ENCODE measurements around the gene DAGLA. TPM values are rescaled to one million over a fixed set of nuclear protein-coding genes. Genes with fewer than 3 reads are reported as not detected.
"Not testable (repeated sequence)": the region's sequence is repeated elsewhere in the genome, so short reads cannot be mapped to it uniquely, and the experiment has no call there.

The DAGLA gene, protein sequence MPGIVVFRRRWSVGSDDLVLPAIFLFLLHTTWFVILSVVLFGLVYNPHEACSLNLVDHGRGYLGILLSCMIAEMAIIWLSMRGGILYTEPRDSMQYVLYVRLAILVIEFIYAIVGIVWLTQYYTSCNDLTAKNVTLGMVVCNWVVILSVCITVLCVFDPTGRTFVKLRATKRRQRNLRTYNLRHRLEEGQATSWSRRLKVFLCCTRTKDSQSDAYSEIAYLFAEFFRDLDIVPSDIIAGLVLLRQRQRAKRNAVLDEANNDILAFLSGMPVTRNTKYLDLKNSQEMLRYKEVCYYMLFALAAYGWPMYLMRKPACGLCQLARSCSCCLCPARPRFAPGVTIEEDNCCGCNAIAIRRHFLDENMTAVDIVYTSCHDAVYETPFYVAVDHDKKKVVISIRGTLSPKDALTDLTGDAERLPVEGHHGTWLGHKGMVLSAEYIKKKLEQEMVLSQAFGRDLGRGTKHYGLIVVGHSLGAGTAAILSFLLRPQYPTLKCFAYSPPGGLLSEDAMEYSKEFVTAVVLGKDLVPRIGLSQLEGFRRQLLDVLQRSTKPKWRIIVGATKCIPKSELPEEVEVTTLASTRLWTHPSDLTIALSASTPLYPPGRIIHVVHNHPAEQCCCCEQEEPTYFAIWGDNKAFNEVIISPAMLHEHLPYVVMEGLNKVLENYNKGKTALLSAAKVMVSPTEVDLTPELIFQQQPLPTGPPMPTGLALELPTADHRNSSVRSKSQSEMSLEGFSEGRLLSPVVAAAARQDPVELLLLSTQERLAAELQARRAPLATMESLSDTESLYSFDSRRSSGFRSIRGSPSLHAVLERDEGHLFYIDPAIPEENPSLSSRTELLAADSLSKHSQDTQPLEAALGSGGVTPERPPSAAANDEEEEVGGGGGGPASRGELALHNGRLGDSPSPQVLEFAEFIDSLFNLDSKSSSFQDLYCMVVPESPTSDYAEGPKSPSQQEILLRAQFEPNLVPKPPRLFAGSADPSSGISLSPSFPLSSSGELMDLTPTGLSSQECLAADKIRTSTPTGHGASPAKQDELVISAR
- total RNA-seq, result 0.17 and 0.25 TPM in 2 replicates

DNA sequence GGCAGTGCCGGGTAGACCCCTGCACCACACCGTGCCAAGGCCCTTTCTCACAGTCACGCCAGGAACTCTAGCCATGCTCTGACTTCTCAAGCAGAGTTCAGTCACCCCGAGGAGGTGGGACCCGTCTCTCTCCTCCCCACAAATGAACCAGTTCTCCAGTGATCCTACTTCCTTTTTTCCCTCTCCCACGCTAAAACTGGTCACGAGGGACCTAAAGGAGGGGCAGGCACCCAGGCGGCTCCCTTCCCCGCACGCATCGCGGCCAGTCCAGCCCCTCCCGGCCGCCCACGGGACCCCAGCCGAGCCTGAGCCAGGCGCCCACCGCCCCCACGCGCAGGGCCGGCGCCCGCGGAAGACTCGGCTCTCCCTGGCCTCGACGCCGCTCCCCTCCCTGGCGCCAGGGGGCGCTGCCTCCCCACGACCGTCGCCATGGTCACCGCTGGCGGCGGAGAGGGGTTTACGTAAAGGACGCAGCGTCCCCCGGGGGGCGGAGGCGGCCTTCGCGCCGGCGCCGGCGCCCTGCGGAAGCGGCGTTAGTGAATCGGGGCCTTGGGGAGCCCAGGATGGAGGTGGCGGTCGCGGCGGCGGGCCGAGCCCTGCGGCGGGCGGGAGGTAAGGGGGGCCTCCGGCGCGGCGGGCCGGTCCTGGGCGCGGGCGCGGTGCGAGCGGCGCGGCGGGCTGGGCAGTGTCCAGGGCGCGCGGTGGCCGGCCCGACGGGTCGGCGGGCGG is at the start of gene DAGLA:
Gene DAGLA, plus strand, starts transcription at position 499 of the 729 bp plus-strand sequence. CDS start 39,765 bp downstream, outside the sequence.
- intact Hi-C loops (cut with micrococcal nuclease), result loop anchor here (1.0 kb wide), 2 partner anchors 16 to 53 kb away; no protein-coding TSS in a partner anchor

DNA sequence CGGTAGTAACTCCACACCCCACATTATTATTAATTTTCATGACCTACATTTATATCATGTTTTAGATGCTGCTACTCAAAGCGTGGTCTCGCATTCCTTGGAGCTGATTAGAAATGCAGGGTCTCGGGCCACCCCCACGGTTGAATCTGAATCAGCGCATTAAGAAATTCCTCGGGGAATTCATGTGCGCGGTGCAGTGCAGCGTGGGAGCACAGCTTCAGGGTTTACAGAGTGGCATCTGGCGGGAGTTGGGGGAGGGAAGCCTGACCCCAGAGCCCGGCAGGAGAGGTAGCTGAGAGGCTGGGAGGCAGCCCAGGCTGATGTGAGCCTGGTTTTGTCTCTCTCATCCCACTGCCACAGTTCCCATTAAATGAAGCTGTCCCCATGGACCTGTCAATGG is 48.1 kb upstream of the DAGLA start:
- intact Hi-C loops (cut with micrococcal nuclease), result no loop called here

DNA sequence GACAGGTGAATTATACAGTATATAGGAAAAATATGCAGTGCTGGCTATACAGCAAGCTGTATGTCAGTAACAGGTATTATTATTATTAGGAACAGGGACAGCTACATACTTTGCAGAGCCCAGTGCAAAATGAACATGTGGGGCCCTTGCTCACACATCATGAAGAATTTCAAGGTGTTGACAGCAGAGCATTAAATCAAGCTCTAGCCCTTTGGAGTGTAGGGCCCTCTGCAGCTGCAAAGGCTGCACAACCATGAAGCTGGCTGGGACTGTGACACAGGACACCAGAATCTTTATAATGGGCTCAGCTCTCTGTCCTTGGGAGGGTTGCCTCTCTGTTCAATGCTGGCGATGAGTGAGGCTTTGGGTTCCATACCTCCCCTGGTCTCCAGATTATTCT is 44.9 kb upstream of the DAGLA start:
- intact Hi-C loops (cut with micrococcal nuclease), result no loop called here

DNA sequence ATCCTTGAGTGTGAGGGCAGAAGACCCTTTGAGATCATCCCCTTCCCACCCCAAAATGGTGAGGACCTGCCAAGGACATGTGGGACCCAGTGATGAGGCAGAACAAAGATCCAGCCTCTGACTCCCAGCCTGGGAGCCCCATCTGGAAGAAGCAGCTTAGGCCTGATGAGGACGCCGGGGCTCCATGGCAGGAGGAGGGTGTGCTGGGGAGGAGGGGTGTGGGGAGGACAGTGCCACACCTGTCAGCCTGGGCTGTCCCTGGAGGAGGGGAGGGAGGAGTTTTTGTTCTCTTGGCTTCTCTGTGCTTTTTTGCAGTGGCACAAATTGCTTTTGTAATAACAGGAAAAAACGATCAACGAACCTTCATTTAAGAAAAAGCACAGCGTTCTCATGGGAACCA is 44.4 kb upstream of the DAGLA start:
- intact Hi-C loops (cut with micrococcal nuclease), result no loop called here

DNA sequence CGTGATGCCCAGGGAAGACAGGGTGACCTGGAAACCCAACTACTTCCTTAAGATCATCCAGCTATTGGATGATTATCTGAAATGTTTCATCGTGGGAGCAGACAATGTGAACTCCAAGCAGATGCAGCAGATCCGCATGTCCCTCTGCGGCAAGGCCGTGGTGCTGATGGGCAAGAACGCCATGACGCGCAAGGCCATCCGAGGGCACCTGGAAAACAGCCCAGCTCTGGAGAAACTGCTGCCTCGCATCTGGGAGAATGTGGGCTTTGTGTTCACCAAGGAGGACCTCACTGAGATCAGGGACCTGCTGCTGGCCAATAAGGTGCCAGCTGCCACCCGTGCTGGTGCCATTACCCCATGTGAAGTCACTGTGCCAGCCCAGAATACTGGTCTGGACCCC is 43.5 kb upstream of the DAGLA start:
- intact Hi-C loops (cut with micrococcal nuclease), result no loop called here

DNA sequence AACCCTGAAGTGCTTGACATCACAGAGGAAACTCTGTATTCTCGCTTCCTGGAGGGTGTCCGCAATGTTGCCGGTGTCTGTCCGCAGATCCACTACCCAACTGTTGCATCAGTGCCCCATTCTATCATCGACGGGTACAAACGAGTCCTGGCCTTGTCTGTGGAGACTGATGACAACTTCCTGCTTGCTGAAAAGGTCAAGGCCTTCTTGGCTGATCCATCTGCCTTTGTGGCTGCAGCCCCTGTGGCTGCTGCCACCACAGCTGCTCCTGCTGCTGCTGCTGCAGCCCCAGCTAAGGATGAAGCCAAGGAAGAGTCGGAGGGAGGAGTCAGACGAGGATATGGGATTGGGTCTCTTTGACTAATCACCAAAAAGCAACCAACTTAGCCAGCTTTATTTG is 42.9 kb upstream of the DAGLA start:
- intact Hi-C loops (cut with micrococcal nuclease), result no loop called here

DNA sequence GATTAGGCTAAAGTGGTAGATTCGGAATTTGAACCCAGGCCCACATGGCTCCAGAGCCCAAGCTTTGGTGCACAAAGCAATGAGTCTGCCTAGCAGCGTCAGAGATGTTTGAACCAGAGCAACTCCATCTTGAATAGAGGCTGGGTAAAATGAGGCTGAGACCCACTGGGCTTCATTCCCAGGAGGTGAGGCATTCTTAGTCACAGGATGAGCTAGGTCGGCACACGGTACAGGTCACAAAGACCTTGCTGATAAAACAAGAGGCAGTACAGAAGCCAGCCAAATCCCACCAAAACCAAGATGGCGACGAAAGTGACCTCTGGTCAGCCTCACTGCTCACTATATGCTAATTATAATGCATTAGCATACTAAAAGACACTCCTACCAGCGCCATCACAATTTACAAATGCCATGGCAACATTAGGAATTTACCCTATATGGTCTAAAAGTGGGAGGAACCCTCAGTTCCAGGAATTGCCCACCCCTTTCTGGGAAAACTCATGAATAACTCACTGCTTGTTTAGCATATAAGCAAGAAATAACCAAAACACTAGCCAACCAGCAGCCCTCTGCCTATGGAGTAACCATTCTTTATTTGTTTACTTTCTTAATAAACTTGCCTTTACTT is 40.3 kb upstream of the DAGLA start:
- intact Hi-C loops (cut with micrococcal nuclease), result loop anchor here (2.0 kb wide), 1 partner anchor 163 kb away; no protein-coding TSS in a partner anchor

DNA sequence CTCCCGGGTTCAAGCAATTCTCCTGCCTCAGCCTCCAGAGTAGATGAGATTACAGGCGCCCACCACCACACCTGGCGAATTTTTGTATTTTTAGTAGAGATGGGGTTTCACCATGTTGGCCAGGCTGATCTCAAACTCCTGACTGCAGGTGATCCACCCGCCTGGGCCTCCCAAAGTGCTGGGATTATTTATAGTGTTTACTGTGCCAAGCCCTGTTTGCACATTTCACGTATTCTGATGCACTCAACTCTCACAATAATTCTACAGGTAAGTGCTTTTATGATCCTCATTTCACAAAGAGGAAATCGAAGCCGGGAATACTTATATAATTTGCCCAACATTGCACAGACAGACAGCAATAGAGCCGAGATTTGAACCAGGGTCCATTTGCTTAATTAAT is 38.0 kb upstream of the DAGLA start:
- intact Hi-C loops (cut with micrococcal nuclease), result no loop called here

DNA sequence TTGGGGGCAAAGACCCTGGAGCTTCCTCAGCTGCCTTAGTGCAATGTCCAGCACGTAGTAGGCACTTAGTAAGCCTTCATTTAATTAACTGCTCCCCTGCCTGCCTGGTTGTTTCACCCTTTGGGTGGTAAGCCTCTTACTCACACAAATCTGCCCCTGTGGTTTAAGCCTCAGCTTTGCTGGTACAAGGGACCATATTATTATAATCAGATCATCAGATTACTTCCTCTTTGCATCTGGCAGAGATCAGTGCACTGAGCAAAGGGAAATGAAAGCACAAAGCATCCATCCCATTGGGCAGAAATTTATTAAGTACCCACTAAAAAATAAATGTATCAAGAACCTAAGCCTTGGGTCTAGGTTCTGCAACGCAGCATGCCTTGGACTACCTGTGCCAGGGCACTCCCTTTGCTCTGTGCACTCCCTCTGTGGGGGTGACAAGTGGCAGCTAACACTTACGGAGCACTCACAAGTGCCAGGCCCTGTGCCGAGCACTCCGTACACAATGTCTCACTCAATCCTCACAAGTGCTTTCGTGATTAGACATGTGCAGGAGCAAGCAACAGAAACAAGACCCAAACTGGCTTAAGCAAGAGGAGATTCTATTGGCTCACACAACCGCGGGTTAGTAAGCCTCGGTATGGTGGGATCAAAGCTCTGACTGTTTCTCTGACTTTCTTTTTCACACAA is 34.9 kb upstream of the DAGLA start:
- intact Hi-C loops (cut with micrococcal nuclease), result no loop called here

DNA sequence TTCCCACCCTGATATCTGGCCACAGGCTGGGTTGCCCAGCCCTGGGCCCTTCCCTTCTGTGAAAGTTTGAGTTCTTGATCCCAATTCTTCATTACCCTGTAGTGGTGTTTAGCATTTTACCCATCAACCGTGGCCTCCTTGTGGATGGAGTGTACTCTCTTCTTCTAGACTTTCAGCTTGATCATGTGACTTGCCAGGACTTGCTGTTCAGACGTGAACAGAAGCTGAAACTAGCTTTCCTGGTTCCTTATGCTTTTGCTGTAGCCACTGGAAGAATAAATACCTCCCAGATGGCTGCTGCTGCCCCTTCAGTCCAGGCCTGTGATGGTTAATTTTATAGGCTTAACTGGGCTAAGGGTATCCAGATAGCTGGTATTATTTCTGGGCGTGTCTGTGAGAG is 32.7 kb upstream of the DAGLA start:
- intact Hi-C loops (cut with micrococcal nuclease), result no loop called here

DNA sequence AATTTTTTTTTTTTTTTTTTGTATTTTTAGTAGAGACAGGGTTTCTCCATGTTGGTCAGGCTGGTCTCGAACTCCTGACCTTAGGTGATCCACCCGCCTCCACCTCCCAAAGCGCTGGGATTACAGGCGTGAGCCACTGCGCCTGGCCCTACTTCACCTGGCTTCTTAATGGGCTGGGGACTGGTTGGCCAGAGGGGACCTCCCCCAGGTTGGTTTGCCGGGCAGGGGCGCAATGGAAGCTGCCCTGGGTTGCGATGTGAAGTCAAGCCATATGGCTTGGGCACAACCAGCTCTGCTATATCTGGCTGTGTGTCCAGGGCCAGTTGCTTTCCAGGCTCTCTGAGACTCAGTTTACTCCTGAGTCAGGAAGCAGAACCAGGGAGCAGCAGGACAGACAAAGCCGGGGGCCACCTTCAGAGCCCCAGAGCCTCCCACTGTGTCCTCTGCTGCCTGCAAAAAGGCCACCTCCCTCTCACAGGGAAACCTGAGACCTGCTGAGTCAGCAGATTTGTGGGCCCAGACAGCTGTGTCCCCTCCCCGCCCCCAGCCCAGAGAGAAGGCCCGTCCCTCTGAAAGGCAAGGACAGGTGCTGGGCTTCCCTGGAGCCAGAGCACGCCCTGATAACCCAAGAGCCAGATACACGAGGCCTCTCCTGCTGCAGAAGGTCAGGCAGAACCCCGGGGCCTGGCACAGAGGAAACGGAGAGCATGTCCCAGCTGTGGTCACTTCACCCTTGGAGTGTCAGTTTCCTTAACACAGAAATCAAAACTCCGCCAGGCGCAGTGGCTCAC is 29.2 kb upstream of the DAGLA start:
- intact Hi-C loops (cut with micrococcal nuclease), result no loop called here

DNA sequence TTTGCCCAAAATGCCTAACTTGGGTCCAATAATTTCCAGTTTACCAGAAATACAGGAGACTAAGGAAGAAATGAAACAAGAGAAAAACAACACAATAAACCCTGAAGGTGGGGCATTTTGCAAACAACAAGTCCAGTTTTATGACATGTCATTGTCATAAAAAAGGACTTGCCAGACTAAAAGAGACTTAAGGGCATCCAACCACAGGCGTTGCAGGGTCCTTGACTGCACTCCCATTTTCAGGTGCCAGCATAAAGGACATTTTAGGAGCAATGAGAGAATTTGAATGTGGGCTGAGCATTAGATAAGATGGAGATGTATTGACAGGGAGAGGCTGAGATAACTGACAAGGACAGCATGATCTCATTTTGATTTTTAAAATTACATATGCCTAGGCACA is 28.1 kb upstream of the DAGLA start:
- intact Hi-C loops (cut with micrococcal nuclease), result no loop called here

DNA sequence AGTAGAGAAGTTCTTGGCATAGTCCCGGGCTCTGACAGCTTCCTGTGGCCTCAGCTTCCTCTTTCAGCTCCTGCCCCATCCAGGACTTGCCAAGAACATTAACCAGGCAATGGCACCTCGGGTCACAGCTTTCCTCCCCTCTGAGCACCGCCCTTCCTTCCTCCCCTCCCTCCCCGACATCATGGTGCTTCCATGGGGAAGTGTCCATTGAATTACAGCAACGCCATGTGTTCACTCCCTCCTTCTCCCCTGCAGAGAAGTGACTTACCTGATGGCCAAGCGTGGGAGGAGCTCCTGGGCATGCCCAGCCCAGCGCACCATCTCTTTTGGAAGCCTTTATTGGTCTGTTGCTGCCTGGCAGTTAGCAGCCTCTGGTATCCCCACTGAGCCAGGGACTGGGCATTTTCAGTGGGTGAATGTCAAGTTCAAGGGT is 25.8 kb upstream of the DAGLA start:
- intact Hi-C loops (cut with micrococcal nuclease), result no loop called here

DNA sequence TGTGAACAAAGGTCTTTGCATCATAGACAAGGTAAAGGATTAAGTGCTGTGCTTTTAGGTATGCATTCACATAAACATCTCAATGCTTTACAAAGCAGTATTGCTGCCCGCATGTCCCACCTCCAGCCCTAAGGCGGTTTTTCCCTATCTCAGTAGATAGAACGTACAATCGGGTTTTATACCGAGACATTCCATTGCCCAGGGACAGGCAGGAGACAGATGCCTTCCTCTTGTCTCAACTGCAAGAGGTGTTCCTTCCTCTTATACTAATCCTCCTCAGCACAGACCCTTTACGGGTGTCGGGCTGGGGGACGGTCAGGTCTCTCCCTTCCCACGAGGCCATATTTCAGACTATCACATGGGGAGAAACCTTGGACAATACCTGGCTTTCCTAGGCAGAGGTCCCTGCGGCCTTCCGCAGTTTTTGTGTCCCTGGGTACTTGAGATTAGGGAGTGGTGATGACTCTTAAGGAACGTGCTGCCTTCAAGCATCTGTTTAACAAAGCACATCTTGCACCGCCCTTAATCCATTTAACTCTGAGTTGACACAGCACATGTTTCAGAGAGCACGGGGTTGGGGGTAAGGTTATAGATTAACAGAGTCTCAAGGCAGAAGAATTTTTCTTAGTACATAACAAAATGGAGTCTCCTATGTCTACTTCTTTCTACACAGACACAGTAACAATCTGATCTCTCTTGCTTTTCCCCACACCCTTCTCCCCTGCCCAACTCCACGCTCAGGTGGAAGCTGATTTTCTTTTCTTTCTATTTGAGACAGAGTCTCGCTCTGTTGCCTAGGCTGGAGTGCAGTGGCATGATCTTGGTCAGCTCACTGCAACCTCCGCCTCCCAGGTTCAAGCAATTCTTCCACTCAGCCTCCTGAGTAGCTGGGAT is 24.7 kb upstream of the DAGLA start:
- intact Hi-C loops (cut with micrococcal nuclease), result not testable (repeated sequence)

DNA sequence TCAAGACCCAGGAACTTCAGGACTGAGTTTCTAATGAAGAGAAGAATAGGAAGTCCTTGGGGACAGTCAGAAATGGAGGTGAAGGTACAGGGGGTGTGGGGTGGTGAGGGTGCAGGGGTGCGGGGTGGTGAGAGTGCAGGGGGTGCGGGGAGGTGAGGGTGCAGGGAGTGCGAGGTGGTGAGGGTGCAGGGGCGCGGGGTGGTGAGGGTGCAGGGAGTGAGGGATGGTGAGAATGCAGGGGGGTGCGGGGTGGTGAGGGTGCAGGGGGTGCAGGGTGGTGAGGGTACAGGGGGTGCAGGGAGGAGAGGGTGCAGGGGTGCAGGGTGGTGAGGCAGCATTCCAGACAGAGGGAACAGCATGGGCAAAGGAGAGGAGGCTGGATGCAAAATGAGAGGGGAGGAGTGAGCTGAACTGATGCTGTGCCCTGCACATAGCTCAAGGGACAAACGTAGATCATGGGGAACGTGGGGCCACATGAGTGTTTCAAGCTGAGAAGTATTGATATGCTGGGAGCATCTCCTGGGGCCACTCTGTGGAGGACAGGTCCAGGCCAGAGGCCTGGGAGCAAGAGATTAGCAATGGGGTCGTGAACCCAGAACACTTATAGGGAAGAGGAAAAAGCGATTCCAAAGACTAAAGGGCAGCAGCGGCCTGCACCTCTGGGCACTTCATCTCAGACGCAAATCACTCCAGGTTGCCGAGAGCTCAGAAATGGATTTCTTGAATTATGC is 23.7 kb upstream of the DAGLA start:
- intact Hi-C loops (cut with micrococcal nuclease), result no loop called here

DNA sequence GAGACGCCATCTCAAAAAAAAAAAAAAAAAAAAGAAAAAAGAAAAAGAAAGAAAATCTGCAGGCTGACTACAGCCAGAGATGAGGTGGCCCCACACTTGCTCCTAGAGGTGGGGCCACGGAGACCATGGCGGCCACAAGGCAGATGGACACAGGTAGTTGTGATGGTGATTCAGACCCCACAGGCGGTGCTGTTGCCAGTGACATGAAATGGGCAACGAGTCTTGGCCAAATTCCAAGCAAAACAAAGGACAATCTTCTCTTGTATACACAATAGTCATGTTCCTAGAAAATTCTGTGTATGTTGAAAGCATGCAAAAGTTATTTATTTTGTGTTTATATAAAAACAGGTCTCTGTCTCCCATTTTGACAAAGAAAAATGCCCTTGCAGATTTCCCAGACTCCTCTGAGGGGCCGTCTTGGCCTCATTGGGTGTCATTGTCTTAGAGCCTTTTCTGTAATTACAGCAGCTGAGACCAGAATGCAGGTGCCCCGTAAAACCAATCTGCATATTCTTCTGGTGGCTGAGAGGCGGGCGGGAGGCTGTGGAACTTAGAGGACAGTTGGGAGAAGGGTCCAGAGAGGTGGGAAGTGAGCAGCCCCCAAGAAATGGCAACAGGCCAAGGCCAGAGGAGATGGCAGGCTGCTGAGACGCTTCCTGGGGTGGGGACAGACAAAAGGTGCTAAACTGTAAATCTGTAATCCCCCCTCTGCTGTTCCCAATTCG is 22.5 kb upstream of the DAGLA start:
- intact Hi-C loops (cut with micrococcal nuclease), result no loop called here
